ENCODE measurements around the gene RPH3AL. TPM values are rescaled to one million over a fixed set of nuclear protein-coding genes. Genes with fewer than 3 reads are reported as not detected.
"Not testable (repeated sequence)": the region's sequence is repeated elsewhere in the genome, so short reads cannot be mapped to it uniquely, and the experiment has no call there.

Gene RPH3AL
- total RNA-seq, 1 donor from 2014 or later: 0.78 TPM

- Mint-ChIP-seq H3K4me1 (ENCODE audit: unreplicated experiment) (no peaks in the 10 kb centered on the region), H3K4me3 (ENCODE audit: unreplicated experiment) (no peak overlapping the region), H3K27me3 (ENCODE audit: unreplicated experiment) (peaks cover 15% of the 10 kb centered on the region), H3K27ac (ENCODE audit: unreplicated experiment) (no peak overlapping the region), H3K9me3 (ENCODE audit: unreplicated experiment) (no peaks in the 10 kb centered on the region), H3K36me3 (ENCODE audit: unreplicated experiment) (no peaks in the 10 kb centered on the region)
- no peak for TF ChIP-seq CTCF (IDR thresholded peaks at IDR 0.05)
- no peak for DNase-seq (ENCODE audit: extremely low spot score, unreplicated experiment)
Measured at GRCh38 chr17:213286-214105, 139.1 kb downstream of the RPH3AL start.

GRCh38 chr17:210402-210801, 142.2 kb downstream of the RPH3AL start:
- no peak for DNase-seq (ENCODE audit: extremely low spot score, unreplicated experiment)
- H3K36me3 Mint-ChIP-seq (ENCODE audit: unreplicated experiment): no peaks in the 10 kb centered on the region
- no peak for TF ChIP-seq CTCF (IDR thresholded peaks at IDR 0.05)

GRCh38 chr17:208429-208828, 144.2 kb downstream of the RPH3AL start:
- H3K27me3 Mint-ChIP-seq (ENCODE audit: unreplicated experiment): peaks cover 18% of the 10 kb centered on the region
- TF ChIP-seq CTCF (IDR thresholded peaks at IDR 0.05): no peak
- H3K9me3 Mint-ChIP-seq (ENCODE audit: unreplicated experiment): no peaks in the 10 kb centered on the region
- no peak for DNase-seq (ENCODE audit: extremely low spot score, unreplicated experiment)
- H3K36me3 Mint-ChIP-seq (ENCODE audit: unreplicated experiment): no peaks in the 10 kb centered on the region
- no peaks in the 10 kb centered on the region for H3K4me1 Mint-ChIP-seq (ENCODE audit: unreplicated experiment)
- no peak overlapping the region for H3K4me3 Mint-ChIP-seq (ENCODE audit: unreplicated experiment)
- no peak overlapping the region for H3K27ac Mint-ChIP-seq (ENCODE audit: unreplicated experiment)

More at GRCh38 chr17:210402-210801, 142.2 kb downstream of the RPH3AL start:
- no peaks in the 10 kb centered on the region for H3K4me1 Mint-ChIP-seq (ENCODE audit: unreplicated experiment)
- H3K4me3 Mint-ChIP-seq (ENCODE audit: unreplicated experiment): no peak overlapping the region
- H3K27ac Mint-ChIP-seq (ENCODE audit: unreplicated experiment): no peak overlapping the region
- H3K27me3 Mint-ChIP-seq (ENCODE audit: unreplicated experiment): peaks cover 15% of the 10 kb centered on the region
- no peaks in the 10 kb centered on the region for H3K9me3 Mint-ChIP-seq (ENCODE audit: unreplicated experiment)

- Mint-ChIP-seq H3K4me3 (ENCODE audit: unreplicated experiment) (no peak overlapping the region), H3K27me3 (ENCODE audit: unreplicated experiment) (peaks cover 18% of the 10 kb centered on the region), H3K4me1 (ENCODE audit: unreplicated experiment) (no peaks in the 10 kb centered on the region), H3K36me3 (ENCODE audit: unreplicated experiment) (no peaks in the 10 kb centered on the region), H3K27ac (ENCODE audit: unreplicated experiment) (no peak overlapping the region), H3K9me3 (ENCODE audit: unreplicated experiment) (no peaks in the 10 kb centered on the region)
- DNase-seq (ENCODE audit: extremely low spot score, unreplicated experiment): no peak
- TF ChIP-seq CTCF (IDR thresholded peaks at IDR 0.05): no peak
Measured at GRCh38 chr17:207775-208174, 144.8 kb downstream of the RPH3AL start.

GRCh38 chr17:206941-207560, 145.6 kb downstream of the RPH3AL start:
- H3K4me3 Mint-ChIP-seq (ENCODE audit: unreplicated experiment): no peak overlapping the region
- peaks cover 16% of the 10 kb centered on the region for H3K27me3 Mint-ChIP-seq (ENCODE audit: unreplicated experiment)
- H3K27ac Mint-ChIP-seq (ENCODE audit: unreplicated experiment): no peak overlapping the region
- no peaks in the 10 kb centered on the region for H3K4me1 Mint-ChIP-seq (ENCODE audit: unreplicated experiment)
- no peak for DNase-seq (ENCODE audit: extremely low spot score, unreplicated experiment)
- TF ChIP-seq CTCF (IDR thresholded peaks at IDR 0.05): no peak
- no peaks in the 10 kb centered on the region for H3K9me3 Mint-ChIP-seq (ENCODE audit: unreplicated experiment)
- no peaks in the 10 kb centered on the region for H3K36me3 Mint-ChIP-seq (ENCODE audit: unreplicated experiment)

GRCh38 chr17:206484-206883, 146.1 kb downstream of the RPH3AL start:
- H3K4me3 Mint-ChIP-seq (ENCODE audit: unreplicated experiment); DNase-seq (ENCODE audit: extremely low spot score, unreplicated experiment); H3K27ac Mint-ChIP-seq (ENCODE audit: unreplicated experiment); H3K36me3 Mint-ChIP-seq (ENCODE audit: unreplicated experiment); H3K4me1 Mint-ChIP-seq (ENCODE audit: unreplicated experiment); H3K9me3 Mint-ChIP-seq (ENCODE audit: unreplicated experiment): not testable (repeated sequence)
- peaks cover 14% of the 10 kb centered on the region for H3K27me3 Mint-ChIP-seq (ENCODE audit: unreplicated experiment)

All from osteocyte (in vitro differentiated cells).